Measurements from ENCODE around the gene CALB2. TPM values are rescaled to one million over a fixed set of nuclear protein-coding genes. Genes with fewer than 3 reads are reported as not detected.

The CALB2 gene
- total and polyA plus RNA-seq, 2 of the 8 experiments (the other 6 are each of a cell fraction or from before 2014, with no cell fraction given) = 1.9 to 2.6 TPM

GRCh38 chr16:71315269-71315668 is 43.3 kb upstream of the CALB2 start:
- H3K18ac ChIP-seq (ENCODE audit: extremely low read depth, low read length) = no peak overlapping the region
- H3K4me1 ChIP-seq (replicated peaks in 1 of 4; ENCODE audit: control insufficient read depth in 3 of 4, insufficient read depth in 4 of 4, low read length in 3 of 4) = peaks cover 0 to 6% (median 0%) of the 10 kb centered on the region in 4 experiments; a peak in 3 of 7 replicates
- no peak overlapping the region for H2BK120ac ChIP-seq (replicated peaks; ENCODE audit: low read depth, low read length)
- ChIA-PET POLR2A (ENCODE audit: partially characterized antibody) (no interaction called here), CTCF (ENCODE audit: partially characterized antibody) (interaction anchor here (0.9 to 1.9 kb wide), 4 partner anchors 10 to 68 kb away, joined by 3 to 5 read pairs (median 3); no protein-coding TSS in a partner anchor)
- H3K27ac ChIP-seq (ENCODE audit: low read depth, low read length) = no peak overlapping the region
- no peak overlapping the region for H2BK12ac ChIP-seq (ENCODE audit: low read depth, low read length)
- no peak overlapping the region for H3K56ac ChIP-seq (replicated peaks; ENCODE audit: insufficient read length, low read depth, low read length)
- no peak overlapping the region for H3K4ac ChIP-seq (replicated peaks; ENCODE audit: insufficient read length, low read depth, low read length)
- H3K23ac ChIP-seq (ENCODE audit: insufficient read length) = no peak overlapping the region
- no peak overlapping the region for H2AFZ ChIP-seq (ENCODE audit: low read length)
- no peak overlapping the region for H4K91ac ChIP-seq (replicated peaks; ENCODE audit: insufficient read length, low read length)
- no peaks in the 10 kb centered on the region for H3K79me2 ChIP-seq (ENCODE audit: control insufficient read depth in 1 of 2, insufficient read depth in 2 of 2, low read length in 2 of 2)
- no peak for FAIRE-seq
- no peak overlapping the region for H2BK5ac ChIP-seq (ENCODE audit: low read depth, low read length)
- H3K4me2 ChIP-seq (ENCODE audit: insufficient read depth in 1 of 2, low read depth in 2 of 2, low read length in 2 of 2) = no peak overlapping the region
- no peaks in the 10 kb centered on the region for H3K9me3 ChIP-seq (ENCODE audit: insufficient read depth in 2 of 2, low read depth in 1 of 2, low read length in 1 of 2)
- 80% methylated on average over 3 of the region's 3 CpGs; no CpG with 5 or more reads in 1 of the 2 experiments for WGBS, 2 experiments (ENCODE audit: extremely low coverage in 1 of 2, insufficient coverage in 1 of 2, insufficient read length in 1 of 2, insufficient replicate concordance in 2 of 2, low coverage in 1 of 2, low lambda C conversion rate in 2 of 2, missing lambda C conversion rate in 1 of 2)
- no peaks in the 10 kb centered on the region for H3K79me1 ChIP-seq (ENCODE audit: low read depth, low read length)
- no peak overlapping the region for H3K9ac ChIP-seq (replicated peaks in 1 of 4; ENCODE audit: extremely low read depth in 1 of 4, low read depth in 3 of 4, low read length in 3 of 4)
- DNase-seq (ENCODE audit: low read depth in 1 of 2, low spot score in 2 of 2) = no peak
- H2BK20ac ChIP-seq (ENCODE audit: low read length) = no peak overlapping the region
- no peak overlapping the region for H3K4me3 ChIP-seq (ENCODE audit: extremely low read depth in 1 of 4, insufficient read depth in 2 of 4, low read depth in 3 of 4, low read length in 4 of 4)
- no peak overlapping the region for H4K8ac ChIP-seq (ENCODE audit: extremely low read depth, insufficient read depth, low read length)
- H3K23me2 ChIP-seq (ENCODE audit: low read depth, low read length) = no peaks in the 10 kb centered on the region
- H3K14ac ChIP-seq (ENCODE audit: insufficient read length) = no peak overlapping the region
- H3K27me3 ChIP-seq (replicated peaks in 1 of 4; ENCODE audit: control insufficient read depth in 3 of 4, extremely low read depth in 1 of 4, insufficient read depth in 3 of 4, low read length in 3 of 4) = no peaks in the 10 kb centered on the region
- no peak overlapping the region for H2AK5ac ChIP-seq (ENCODE audit: low read depth, low read length)
- no peaks in the 10 kb centered on the region for H3K36me3 ChIP-seq (ENCODE audit: control insufficient read depth in 2 of 4, insufficient read depth in 4 of 4, low read length in 3 of 4)
- no peak overlapping the region for H4K5ac ChIP-seq (ENCODE audit: insufficient read length, low read depth, low read length)
- no peaks in the 10 kb centered on the region for H4K20me1 ChIP-seq (replicated peaks in 1 of 2; ENCODE audit: control insufficient read depth in 1 of 2, insufficient read depth in 2 of 2, low read length in 2 of 2)
- H2BK15ac ChIP-seq (ENCODE audit: low read length) = no peak overlapping the region
- TF ChIP-seq SP1 (IDR thresholded peaks at IDR 0.05; ENCODE audit: low read depth, low read length) = no peak
- TF ChIP-seq CREB1 (IDR thresholded peaks at IDR 0.05) = no peak
- TF ChIP-seq SIN3A (conservative IDR thresholded peaks at IDR 0.05 in 1 of 2, IDR thresholded peaks at IDR 0.05 in 1 of 2; ENCODE audit: low read depth in 1 of 2, low read length in 2 of 2) = no peak
- no peak for TF ChIP-seq BCL11A (IDR thresholded peaks at IDR 0.05; ENCODE audit: low read depth in 2 of 2, low read length in 2 of 2)
- TF ChIP-seq SAP30 (IDR thresholded peaks at IDR 0.05; ENCODE audit: insufficient read depth, insufficient replicate concordance, low read length) = no peak
- TF ChIP-seq, protein P1, sequence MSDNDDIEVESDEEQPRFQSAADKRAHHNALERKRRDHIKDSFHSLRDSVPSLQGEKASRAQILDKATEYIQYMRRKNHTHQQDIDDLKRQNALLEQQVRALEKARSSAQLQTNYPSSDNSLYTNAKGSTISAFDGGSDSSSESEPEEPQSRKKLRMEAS (IDR thresholded peaks at IDR 0.05) = no peak
- TF ChIP-seq SIRT6 (IDR thresholded peaks at IDR 0.05; ENCODE audit: low read length) = no peak
- TF ChIP-seq NANOG (IDR thresholded peaks at IDR 0.05; ENCODE audit: insufficient read depth, low read depth, low read length, poor library complexity, severe bottlenecking) = no peak
- no peak for TF ChIP-seq RNF2 (IDR thresholded peaks at IDR 0.05; ENCODE audit: borderline replicate concordance, low read depth, low read length, missing control alignments, poor library complexity, severe bottlenecking)
- TF ChIP-seq BACH1 (IDR thresholded peaks at IDR 0.05; ENCODE audit: low read length) = no peak
- TF ChIP-seq EP300 (IDR thresholded peaks at IDR 0.05; ENCODE audit: borderline replicate concordance in 1 of 2, low read depth in 2 of 2, low read length in 2 of 2) = no peak
- no peak for TF ChIP-seq POLR2A (IDR thresholded peaks at IDR 0.05; ENCODE audit: control extremely low read depth in 1 of 2, low read depth in 2 of 2, low read length in 2 of 2)
- TF ChIP-seq CTBP2 (IDR thresholded peaks at IDR 0.05; ENCODE audit: borderline replicate concordance, insufficient read depth, insufficient read length, low read length) = no peak
- no peak for TF ChIP-seq TCF12 (IDR thresholded peaks at IDR 0.05; ENCODE audit: low read depth, low read length)

All from H1 (cell line).